GDM1 (cell line): ENCODE results near the gene PATJ.
"Not testable (repeated sequence)": the region's sequence is repeated elsewhere in the genome, so short reads cannot be mapped to it uniquely, and the experiment has no call there.

Experiments used
- DNase-seq: peaks from one replicate; lab custom pipeline; 2025; lab: John Stamatoyannopoulos, UW

PATJ gene

DNA sequence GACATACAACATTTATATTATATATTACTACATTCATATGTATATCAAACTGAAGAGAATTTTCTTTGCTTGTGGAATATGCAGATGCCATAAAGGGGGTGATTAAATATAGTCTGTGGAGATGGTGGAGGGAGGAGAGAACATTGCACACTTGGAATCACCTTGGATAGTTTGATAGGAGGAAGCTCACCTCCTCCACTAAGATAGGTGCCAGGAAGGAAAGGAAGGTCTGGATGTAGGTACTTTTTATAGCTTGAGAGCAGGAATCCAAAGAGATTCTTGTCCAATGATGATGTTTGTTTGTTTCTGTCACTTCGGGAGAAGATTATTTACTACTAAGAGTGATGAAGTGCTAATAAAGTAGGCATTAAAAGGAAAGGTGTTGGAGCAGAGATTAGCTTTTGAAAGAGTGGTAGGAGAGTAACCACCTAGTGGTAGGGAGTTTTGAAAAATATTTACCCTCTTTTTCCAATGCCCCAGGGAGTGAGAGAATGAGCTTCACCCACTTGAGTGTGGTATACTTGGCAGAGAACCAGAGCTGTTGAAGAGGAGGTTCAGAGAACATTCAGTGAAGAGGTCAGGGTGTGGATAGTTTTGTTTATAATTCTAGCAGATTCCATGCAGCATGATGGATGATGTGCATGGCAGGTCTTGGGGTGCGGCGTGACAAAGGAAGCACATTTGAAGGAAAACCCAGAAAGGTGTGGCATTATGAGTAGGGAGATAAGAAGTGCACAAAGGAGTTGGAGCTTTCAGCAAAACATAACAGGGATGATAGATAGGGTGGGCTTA lies 145.0 kb downstream of the PATJ start:
- DNase-seq = no peak

GRCh38 chr1:61887931-61888564 lies 145.8 kb downstream of the PATJ start:
- DNase-seq = no peak

DNA sequence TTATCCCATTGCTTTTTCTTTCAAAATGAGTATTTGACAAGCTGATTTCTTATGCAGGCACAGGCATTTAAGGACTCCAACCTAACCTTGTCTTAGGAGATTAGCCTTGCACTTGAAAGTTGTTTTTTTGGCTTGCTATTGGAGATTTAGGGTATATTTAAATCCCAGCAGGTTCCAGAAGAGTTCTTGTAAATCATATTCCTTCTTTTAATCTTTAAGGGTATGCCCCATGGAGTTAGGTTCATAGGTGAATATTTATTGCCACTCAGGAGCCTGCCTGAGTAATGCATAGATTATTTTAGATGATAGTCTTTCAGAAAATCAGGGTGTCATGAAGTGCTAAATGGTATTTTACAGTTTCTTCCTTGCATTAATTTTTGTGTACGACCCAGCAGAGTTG lies 146.5 kb downstream of the PATJ start:
- DNase-seq = no peak

DNA sequence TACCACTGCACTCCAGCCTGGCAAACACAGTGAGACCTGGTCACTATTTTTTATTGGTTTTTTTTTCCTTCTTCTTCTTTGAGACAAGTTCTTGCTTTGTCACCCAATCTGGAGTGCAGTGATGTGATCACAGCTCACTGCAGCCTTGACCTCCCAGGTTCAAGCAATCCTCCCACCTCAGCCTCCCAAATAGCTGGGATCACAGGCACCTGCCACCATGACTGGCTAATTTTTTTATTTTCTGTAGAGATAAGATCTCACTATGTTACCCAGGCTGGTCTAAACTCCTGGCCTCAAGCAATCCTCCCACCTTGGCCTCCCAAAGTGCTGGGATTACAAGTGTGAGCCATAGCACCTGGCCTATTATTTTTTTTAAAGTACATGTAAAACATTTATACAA lies 148.2 kb downstream of the PATJ start:
- not testable (repeated sequence) for DNase-seq

GRCh38 chr1:61892977-61893376 lies 150.7 kb downstream of the PATJ start:
- DNase-seq = no peak

- DNase-seq = not testable (repeated sequence)
Measured at GRCh38 chr1:61894296-61894695, 152.0 kb downstream of the PATJ start.

- DNase-seq = no peak
Measured at GRCh38 chr1:61895175-61895574, 152.9 kb downstream of the PATJ start.

- DNase-seq = no peak
Measured at GRCh38 chr1:61898658-61899057, 156.4 kb downstream of the PATJ start.

- no peak for DNase-seq
Measured at GRCh38 chr1:61904354-61904753, 162.1 kb downstream of the PATJ start.

DNA sequence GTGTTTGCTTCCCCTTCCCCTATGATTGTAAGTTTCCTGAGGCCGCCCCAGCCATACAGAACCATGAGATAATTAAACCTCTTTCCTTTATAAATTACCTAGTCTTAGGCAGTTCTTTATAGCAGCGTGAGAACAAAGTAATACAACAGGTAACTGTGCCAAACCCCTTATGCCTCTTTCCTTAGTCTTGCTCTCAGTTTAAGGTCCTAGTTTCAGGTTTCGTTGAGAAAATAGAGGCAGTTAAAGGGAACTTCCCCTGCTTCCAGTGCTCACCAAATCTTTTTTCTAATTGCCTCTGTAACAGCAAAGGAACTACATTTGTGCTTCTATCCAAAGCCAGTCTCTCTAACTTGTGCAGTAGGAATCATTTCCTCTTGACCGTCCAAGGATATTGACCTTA lies 164.8 kb downstream of the PATJ start:
- no peak for DNase-seq

DNA sequence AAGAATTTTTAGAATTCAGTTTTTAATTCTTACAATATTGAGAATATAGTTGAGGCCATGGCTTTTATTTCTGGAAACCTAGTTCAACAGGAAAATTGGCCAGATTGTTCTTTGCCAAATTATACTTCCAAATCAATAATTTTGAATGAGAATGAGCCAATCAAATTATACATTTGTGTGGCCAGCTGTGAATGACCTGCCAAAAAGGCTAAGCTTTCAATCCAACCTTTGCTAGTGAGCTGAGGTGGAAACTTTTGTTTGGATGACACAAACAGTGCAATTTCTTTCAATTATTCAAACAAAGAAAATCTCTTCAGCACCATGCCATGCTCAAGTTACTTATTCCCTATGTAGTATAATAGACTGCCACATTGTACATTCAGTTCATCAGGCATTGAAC lies 167.8 kb downstream of the PATJ start:
- DNase-seq = no peak

GRCh38 chr1:61914823-61915482 lies 172.7 kb downstream of the PATJ start:
- DNase-seq = no peak

GRCh38 chr1:61921435-61921834 lies 179.2 kb downstream of the PATJ start:
- DNase-seq = no peak

GRCh38 chr1:61922950-61923480 lies 180.7 kb downstream of the PATJ start:
- DNase-seq = no peak

GRCh38 chr1:61925591-61926298 lies 183.5 kb downstream of the PATJ start:
- no peak for DNase-seq

DNA sequence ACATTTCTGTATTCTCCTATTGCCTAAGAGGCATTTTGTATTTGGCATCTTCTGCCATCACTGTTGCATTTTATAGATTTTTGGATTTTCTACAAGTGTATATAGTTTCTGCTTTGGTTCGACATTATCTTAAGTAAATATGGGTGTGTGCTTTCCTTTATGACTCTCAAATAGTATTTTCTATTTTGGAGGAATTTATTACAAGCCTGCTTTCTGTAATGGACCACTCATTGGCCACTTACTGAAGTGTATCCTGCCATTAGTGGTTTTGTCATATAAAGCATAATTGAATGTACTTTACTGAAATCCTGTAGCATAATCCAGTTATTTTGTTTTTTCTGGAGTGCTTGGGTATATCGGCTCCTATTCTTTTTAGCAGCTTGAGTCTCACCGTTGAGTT lies 184.3 kb downstream of the PATJ start:
- no peak for DNase-seq

DNA sequence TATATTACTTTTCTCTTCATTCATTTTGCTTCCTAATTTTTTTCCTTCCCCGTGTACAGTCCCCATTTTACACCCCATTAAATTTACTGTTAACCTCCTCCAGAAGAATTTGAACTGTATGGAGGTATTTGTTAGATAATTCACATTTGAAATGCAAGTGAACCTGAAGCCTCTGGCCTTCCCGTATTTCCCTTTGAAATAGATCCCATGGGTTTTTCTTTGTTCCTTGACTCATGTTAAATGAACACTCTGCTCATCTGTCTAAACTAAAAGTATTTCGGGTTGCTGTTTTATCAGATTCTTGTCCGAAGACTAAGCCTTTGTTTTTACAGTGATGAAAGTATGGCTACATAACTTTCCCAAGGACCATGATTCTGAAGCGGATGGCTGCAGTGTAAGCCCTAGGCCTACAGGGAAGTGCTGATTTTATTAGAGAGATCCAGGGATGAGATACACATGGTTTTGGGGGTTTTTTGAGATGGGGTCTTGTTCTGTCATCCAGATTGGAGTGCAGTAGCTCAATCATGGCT lies 187.9 kb downstream of the PATJ start:
- DNase-seq = no peak

- no peak for DNase-seq
Measured at GRCh38 chr1:61931587-61932279, 189.5 kb downstream of the PATJ start.

- DNase-seq = no peak
Measured at GRCh38 chr1:61935516-61935915, 193.2 kb downstream of the PATJ start.

GRCh38 chr1:61936839-61937238 lies 194.6 kb downstream of the PATJ start:
- no peak for DNase-seq

DNA sequence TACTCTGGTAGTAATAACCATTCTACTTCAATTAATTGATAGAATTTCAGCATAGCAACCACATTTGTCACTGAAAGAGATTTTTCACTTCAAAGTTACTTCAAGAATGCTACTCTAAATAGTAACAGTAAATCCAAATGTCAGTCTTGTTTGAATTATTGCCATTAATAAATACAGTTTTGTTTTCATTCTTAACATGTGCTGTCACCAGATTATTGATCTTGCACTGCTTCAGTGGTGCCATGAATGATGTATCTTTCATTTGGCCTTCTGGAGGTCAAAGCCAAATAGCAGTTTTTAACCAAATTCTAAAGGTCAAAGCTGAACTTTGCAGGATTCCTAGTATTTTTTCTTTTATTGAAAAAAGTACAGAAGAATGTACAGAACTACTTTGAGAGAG lies 199.5 kb downstream of the PATJ start:
- no peak for DNase-seq
